ENCODE measurements around the gene ZMIZ1.

ZMIZ1 gene

DNA sequence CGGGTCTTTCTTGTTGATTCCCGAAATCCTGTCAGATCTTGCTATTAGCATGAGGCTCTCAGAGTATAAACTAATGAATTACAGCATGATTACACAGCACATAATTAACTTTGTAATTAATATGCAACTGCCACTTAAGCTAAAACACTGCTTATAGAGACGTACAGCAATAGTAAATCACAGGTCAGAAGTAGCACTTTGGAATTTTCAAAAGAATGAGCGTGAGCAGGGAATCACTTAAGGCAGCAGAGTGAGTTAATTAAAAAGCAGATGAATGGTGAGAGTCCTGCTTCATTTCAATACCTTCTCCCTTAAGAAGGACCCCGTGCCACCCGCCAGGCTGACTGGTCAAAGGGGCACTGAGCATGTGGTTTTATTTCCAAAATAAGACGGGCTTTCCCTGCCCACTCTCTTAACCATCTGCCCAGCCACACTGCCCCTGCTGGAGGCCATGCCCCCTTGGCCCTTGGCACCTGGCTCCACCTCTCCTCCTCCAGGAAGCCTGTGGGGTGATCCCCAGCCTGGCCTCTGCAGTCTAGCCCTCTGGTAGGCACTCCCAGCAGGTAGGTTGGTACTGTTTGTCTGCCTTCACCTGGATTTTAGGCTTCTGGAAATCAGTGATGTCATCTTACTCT lies 117.8 kb downstream of the ZMIZ1 start:
- no peak for DNase-seq (ENCODE audit: low spot score)

GRCh38 chr10:79187121-79187940 lies 118.6 kb downstream of the ZMIZ1 start:
- no peak for DNase-seq (ENCODE audit: low spot score)

DNA sequence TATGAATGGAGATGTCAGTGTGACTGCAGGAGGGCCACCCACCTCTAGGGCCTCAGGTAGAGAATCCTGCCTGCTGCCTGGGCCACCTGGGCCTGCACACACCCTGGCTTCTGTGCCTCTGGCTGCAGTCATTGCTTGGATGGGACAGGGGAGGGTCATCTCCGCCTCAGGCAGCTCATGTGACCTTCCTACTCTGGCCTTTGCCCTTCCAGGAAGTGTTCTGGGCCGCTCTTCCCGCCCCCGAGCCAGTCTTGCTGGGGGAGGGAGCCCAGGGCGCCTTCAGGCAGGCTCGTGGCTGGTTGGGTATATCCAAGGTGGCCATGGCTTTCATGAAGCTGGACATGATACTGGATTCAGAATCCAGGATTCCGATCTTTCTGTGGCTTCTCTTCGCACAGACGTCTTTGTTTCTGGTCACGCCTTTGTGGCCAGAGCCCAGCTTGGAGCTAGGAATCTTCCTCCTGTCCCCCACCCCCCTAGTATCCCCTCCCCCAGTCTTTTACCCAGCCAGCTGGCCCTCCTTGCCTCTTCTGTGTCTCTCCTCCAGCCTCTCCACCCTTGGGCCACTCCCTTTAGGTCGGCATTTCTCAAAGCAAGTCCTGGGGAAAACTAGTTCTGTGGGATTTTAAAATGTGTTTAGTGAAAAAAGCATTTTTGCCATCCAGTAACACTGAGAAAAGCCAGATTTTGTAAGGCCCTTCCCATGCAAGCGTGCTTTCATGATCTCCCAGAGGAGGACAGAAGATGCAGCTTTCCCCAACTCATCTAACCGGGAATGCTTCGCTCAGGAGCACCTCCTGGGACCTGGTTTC lies 119.6 kb downstream of the ZMIZ1 start:
- no peak for DNase-seq (ENCODE audit: low spot score)

DNA sequence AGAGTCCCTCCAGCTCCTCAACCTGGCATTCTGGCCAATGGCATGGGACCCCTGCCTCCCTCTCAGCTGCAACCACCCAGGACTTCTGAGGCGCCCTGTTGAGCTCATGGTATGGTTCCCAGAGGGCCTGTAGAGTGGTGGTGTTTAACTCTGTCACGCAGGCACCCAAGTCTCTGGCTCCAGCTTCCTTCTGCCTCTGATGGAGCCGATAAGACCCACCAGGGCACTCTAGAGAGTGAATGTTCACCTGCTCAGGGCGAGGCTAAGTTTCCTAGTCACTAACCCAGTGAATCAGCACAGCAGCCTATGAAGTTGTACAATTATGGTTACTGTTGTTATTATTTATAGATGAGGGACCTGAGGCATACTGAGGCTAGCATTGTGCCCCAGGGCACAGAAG lies 120.4 kb downstream of the ZMIZ1 start:
- no peak for DNase-seq (ENCODE audit: low spot score)

GRCh38 chr10:79189853-79190435 lies 121.2 kb downstream of the ZMIZ1 start:
- DNase-seq (ENCODE audit: low spot score), result no peak

GRCh38 chr10:79190740-79191261 lies 122.0 kb downstream of the ZMIZ1 start:
- no peak for DNase-seq (ENCODE audit: low spot score)

GRCh38 chr10:79191951-79192676 lies 123.3 kb downstream of the ZMIZ1 start:
- DNase-seq (ENCODE audit: low spot score), result no peak

GRCh38 chr10:79192677-79193003 lies 123.9 kb downstream of the ZMIZ1 start:
- DNase-seq (ENCODE audit: low spot score), result peak; percentile 26

DNA sequence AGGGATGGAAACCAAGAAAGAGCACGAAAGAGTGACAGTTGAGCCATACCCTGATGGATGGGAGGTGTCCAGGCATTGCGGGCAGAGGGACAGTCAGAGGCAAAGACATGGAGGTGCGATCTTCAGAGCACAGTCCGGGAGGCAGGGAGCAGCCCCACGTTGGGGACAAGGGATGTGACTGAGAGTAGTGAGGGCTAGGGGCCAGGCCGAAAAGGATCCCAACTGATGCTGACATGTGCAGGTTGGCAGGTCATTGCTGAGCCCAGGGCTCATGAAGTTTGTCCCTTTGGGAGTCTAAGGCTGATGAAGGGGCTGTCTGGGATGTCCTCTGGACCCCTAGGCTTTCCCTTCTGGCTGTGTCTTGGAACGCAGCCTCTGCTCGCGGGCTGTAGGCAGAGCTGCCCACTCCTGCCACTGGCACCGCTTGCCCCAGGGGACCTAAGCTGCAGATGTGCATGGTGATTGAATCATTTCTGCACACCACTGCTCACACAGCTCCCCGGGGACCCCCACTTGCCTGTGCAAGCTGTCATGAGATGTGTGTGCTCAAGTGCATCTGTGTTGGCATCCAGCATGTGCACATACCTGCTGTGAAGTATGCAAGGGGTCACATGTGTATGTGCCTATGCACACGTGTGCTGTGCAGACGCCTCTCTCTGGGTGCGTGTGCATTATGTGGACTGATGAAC lies 125.1 kb downstream of the ZMIZ1 start:
- no peak for DNase-seq (ENCODE audit: low spot score)

DNA sequence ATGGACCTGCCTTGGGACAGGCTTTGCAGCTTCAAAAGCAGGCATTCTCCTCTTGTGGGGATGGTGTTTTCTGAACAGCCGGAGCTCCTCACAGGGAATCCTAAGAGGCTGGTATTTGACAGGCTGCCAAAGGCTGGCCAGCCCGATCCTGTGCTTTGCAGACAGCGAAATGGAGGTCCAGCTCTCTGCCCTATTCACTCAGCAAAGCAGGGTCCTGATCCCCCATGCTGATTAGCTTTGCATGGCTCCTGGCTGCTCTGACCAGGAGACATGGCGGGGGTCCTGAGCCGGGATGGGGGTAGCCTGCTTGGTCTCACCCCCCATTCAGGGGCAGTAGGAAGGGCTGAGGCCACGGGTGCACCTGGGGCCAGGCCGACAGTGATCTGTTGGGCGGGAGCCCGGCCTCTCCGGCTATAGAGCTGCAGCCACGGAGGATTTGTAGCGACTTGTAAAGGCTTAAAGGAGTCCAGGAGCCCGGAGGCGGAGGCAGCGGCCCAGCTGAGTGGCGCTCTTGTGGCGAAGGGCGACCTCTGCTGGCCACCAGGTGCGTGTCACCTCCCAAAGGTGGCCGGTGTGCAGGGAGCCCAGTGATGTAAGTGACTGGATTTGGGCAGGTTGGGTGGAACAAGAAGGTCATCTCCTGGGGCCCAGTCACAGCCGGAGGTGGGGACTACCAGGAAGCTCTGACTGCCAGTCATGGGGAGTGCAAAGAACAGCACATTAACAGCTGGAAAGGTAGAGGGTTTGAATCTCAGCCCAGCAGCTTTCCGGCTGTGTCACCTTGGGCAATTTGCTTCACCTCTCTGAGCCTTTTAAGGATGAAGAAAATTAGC lies 126.5 kb downstream of the ZMIZ1 start:
- DNase-seq (ENCODE audit: low spot score), result peak; percentile 78

- peak; percentile 55 for DNase-seq (ENCODE audit: low spot score)
Measured at GRCh38 chr10:79196470-79197461, 128.0 kb downstream of the ZMIZ1 start.

- DNase-seq (ENCODE audit: low spot score), result no peak
Measured at GRCh38 chr10:79197558-79197957, 128.8 kb downstream of the ZMIZ1 start.

DNA sequence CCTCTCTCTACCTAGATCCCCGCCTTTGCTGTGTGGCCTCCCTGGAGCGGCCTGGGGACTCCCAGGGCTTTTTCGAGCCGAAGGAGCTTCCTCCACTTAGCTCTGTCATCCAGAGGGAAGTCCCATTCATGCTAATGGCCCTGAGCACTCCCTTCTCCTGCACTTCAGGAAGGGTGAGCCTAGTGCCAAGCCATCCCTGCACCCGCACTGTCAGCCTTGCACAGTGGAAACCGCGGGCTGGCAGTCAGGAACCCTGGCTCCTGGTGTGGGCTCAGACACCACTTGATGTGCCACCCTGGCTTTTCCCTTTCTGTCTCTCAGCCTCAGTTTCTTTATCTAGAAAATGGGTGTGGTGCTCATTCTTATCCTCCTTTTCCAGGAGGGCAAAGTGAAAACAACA lies 131.6 kb downstream of the ZMIZ1 start:
- no peak for DNase-seq (ENCODE audit: low spot score)

GRCh38 chr10:79201706-79202105 lies 132.9 kb downstream of the ZMIZ1 start:
- DNase-seq (ENCODE audit: low spot score), result no peak

- DNase-seq (ENCODE audit: low spot score), result no peak
Measured at GRCh38 chr10:79202188-79203013, 133.6 kb downstream of the ZMIZ1 start.

- DNase-seq (ENCODE audit: low spot score), result no peak
Measured at GRCh38 chr10:79203014-79203644, 134.4 kb downstream of the ZMIZ1 start.

DNA sequence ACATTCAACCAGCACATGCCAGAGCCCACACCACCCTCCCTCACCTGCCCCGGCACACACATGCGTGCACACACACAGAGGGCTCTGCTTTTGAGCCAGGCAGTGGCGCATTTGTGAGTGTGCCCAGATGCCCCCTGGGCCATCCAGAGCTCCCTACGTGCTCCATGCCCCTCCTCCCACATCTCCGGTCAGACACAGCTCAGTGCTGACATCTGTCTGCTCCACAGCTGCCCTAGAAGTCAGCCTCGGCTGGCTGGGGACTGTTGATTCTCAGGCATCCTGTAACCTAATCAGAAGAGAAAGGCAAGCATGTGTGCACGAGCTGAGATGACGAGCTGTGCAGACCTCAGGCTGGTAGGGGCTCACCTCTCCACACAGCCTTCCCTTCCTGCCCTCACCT lies 135.1 kb downstream of the ZMIZ1 start:
- peak; percentile 66 for DNase-seq (ENCODE audit: low spot score)
